Upper lobe of left lung (tissue), 6 donors: Measurements from ENCODE around the gene ALKBH4. TPM values are rescaled to one million over a fixed set of nuclear protein-coding genes. Genes with fewer than 3 reads are reported as not detected.

Experiments
- ATAC-seq, 2 donors: fragments of 200-7000 bp; cut with Tn5 transposase; one replicate each; pipeline ENCODE4 v1.9.1; 2022; ENCODE audit warnings: mild to moderate bottlenecking in 2 of 2, moderate library complexity in 2 of 2; ENCODE audit not compliant: low FRiP score in 2 of 2
- DNase-seq, 2 donors: peaks; one replicate each; pipeline ENCODE4 v3.0.0-alpha.2; 2019 to 2020
- H3K27ac ChIP-seq, 4 donors: fragments of 200-600 bp; sonication (generic); one replicate each; pipeline ENCODE4 v1.5.1; 2016 to 2019
- H3K27me3 ChIP-seq, 4 donors: fragments of 200-600 bp; sonication (generic); one replicate each; pipeline ENCODE4 v1.5.1; 2017 to 2019
- H3K36me3 ChIP-seq, 4 donors: fragments of 200-600 bp; sonication (generic); one replicate each; pipeline ENCODE4 v1.5.1; 2016 to 2019
- H3K4me1 ChIP-seq, 4 donors: fragments of 200-600 bp; sonication (generic); one replicate each; pipeline ENCODE4 v1.5.1; 2018 to 2019
- H3K4me3 ChIP-seq, 4 donors: fragments of 200-600 bp; sonication (generic); one replicate each; pipeline ENCODE4 v1.5.1; 2017 to 2019; ENCODE audit warnings: mild to moderate bottlenecking in 2 of 4, moderate library complexity in 1 of 4
- H3K9me3 ChIP-seq, 4 donors: fragments of 200-600 bp; sonication (generic); one replicate each; pipeline ENCODE4 v1.5.1; 2018 to 2019
- CTCF ChIP-seq, 6 experiments: fragments of 450-650 bp in 4 of 6; fragments of 200-600 bp in 2 of 6; sonication (generic) in 2 of 6; IDR thresholded peaks; one replicate each; pipeline ENCODE4 v1.5.1; 2016 to 2019; ENCODE audit warnings: antibody characterized with exemption in 6 of 6
- EP300 ChIP-seq, 4 donors: sonication (generic); formaldehyde crosslinking; IDR thresholded peaks; one replicate each; pipeline ENCODE4 v1.5.1; 2017; ENCODE audit warnings: antibody characterized with exemption in 4 of 4, control low read depth in 2 of 4
- POLR2A ChIP-seq, 4 donors: fragments of 450-650 bp; IDR thresholded peaks; one replicate each; pipeline ENCODE4 v1.5.1; 2016 to 2017; ENCODE audit warnings: antibody characterized with exemption in 4 of 4, mild to moderate bottlenecking in 2 of 4
- POLR2AphosphoS5 ChIP-seq, 2 donors: sonication (generic); formaldehyde crosslinking; IDR thresholded peaks; one replicate each; pipeline ENCODE4 v1.5.1; 2017; ENCODE audit warnings: antibody characterized with exemption in 2 of 2
- WGBS, 2 donors: methylation state at CpG; one replicate each; pipeline ENCODE4 v1.1.5; 2017 to 2018; 5-methylcytosine and 5-hydroxymethylcytosine counted together
- total RNA-seq, 6 donors: library from RNA; depleted of rRNA in 4 of 6; stranded (reverse); fragments of >200 nt in 4 of 6; gene quantifications; one replicate each; pipeline versions ENCODE4 v1.1.0 to v1.2.1, GENCODE V29; 2016 to 2021
- donor health status: DM: no; HTN: no; CAD: no; lungs with moderate emphysema.
- donor health status: DM: no; HTN: yes; CAD: no; lungs with severe emphysema.

The ALKBH4 gene
- total RNA-seq, 6 donors from 2014 or later, result 10.4 to 34.2 (median 18.2) TPM

- TF ChIP-seq POLR2A (IDR thresholded peaks at IDR 0.05) (no peak), POLR2AphosphoS5 (IDR thresholded peaks at IDR 0.05) (no peak), EP300 (IDR thresholded peaks at IDR 0.05) (no peak), CTCF (IDR thresholded peaks at IDR 0.05) (no peak)
- peak in 1 of 2 donors; percentile 51 for DNase-seq
Measured at GRCh38 chr7:102447311-102447710, 17.4 kb downstream of the ALKBH4 start.

GRCh38 chr7:102446387-102447156 is 18.1 kb downstream of the ALKBH4 start:
- H3K4me3 ChIP-seq, result no peak overlapping the region
- H3K4me1 ChIP-seq, result peaks cover 0 to 3% (median 0%) of the 10 kb centered on the region in 4 donors
- H3K27me3 ChIP-seq, result no peaks in the 10 kb centered on the region
- no peak for TF ChIP-seq POLR2AphosphoS5 (IDR thresholded peaks at IDR 0.05)
- WGBS, 2 donors, result 90 to 93% methylated on average over 22 to 41 of the region's 41 CpGs
- H3K36me3 ChIP-seq, result peaks cover 0 to 41% (median 33%) of the 10 kb centered on the region in 4 donors
- no peak for ATAC-seq
- H3K27ac ChIP-seq, result no peak overlapping the region
- no peak for DNase-seq
- no peaks in the 10 kb centered on the region for H3K9me3 ChIP-seq

More at GRCh38 chr7:102447311-102447710, 17.4 kb downstream of the ALKBH4 start:
- WGBS, 2 donors, result 88 to 96% methylated on average over 10 to 11 of the region's 14 CpGs
- peak in 1 of 2 donors; percentile 16 for ATAC-seq
- no peaks in the 10 kb centered on the region for H3K9me3 ChIP-seq
- no peak overlapping the region for H3K4me3 ChIP-seq
- H3K36me3 ChIP-seq, result peaks cover 0 to 33% (median 26%) of the 10 kb centered on the region in 4 donors
- H3K4me1 ChIP-seq, result peaks cover 0 to 5% (median 0%) of the 10 kb centered on the region in 4 donors
- no peak overlapping the region for H3K27ac ChIP-seq
- H3K27me3 ChIP-seq, result no peaks in the 10 kb centered on the region

- Histone ChIP-seq H3K36me3 (peaks cover 0 to 44% (median 36%) of the 10 kb centered on the region in 4 donors), H3K27me3 (no peaks in the 10 kb centered on the region), H3K4me1 (peaks cover 0 to 4% (median 2%) of the 10 kb centered on the region in 4 donors), H3K4me3 (no peak overlapping the region), H3K27ac (no peak overlapping the region), H3K9me3 (no peaks in the 10 kb centered on the region)
- TF ChIP-seq POLR2AphosphoS5 (IDR thresholded peaks at IDR 0.05) (no peak), EP300 (IDR thresholded peaks at IDR 0.05) (no peak)
- WGBS, 2 donors, result 42 to 47% methylated on average over 2 of the region's 2 CpGs
- no peak for ATAC-seq
- no peak for DNase-seq
Measured at GRCh38 chr7:102445674-102446071, 19.0 kb downstream of the ALKBH4 start.

GRCh38 chr7:102444961-102445673 is 19.5 kb downstream of the ALKBH4 start:
- DNase-seq, result no peak
- no peak overlapping the region for H3K4me3 ChIP-seq
- no peaks in the 10 kb centered on the region for H3K9me3 ChIP-seq
- peaks cover 0 to 45% (median 36%) of the 10 kb centered on the region in 4 donors for H3K36me3 ChIP-seq
- H3K27me3 ChIP-seq, result no peaks in the 10 kb centered on the region
- no peak overlapping the region for H3K27ac ChIP-seq
- no peak for ATAC-seq
- H3K4me1 ChIP-seq, result peaks cover 0 to 6% (median 3%) of the 10 kb centered on the region in 4 donors
- 92 to 94% methylated on average over 17 of the region's 17 CpGs for WGBS, 2 donors
- TF ChIP-seq EP300 (IDR thresholded peaks at IDR 0.05) (no peak), POLR2A (IDR thresholded peaks at IDR 0.05) (no peak), CTCF (IDR thresholded peaks at IDR 0.05) (no peak), POLR2AphosphoS5 (IDR thresholded peaks at IDR 0.05) (no peak)

- Histone ChIP-seq H3K27ac (peak overlapping the region; percentile 30 to 81 (median 55)), H3K9me3 (no peaks in the 10 kb centered on the region), H3K4me1 (peaks cover 0 to 6% (median 3%) of the 10 kb centered on the region in 4 donors), H3K27me3 (no peaks in the 10 kb centered on the region), H3K36me3 (peaks cover 0 to 41% (median 21%) of the 10 kb centered on the region in 4 donors), H3K4me3 (no peak overlapping the region)
- ATAC-seq, result peak; percentile 55 to 63
- WGBS, 2 donors, result 75 to 86% methylated on average over 17 of the region's 17 CpGs
- DNase-seq, result peak in 1 of 2 donors; percentile 44
- TF ChIP-seq POLR2AphosphoS5 (IDR thresholded peaks at IDR 0.05) (no peak), CTCF (IDR thresholded peaks at IDR 0.05) (no peak), EP300 (IDR thresholded peaks at IDR 0.05) (no peak), POLR2A (IDR thresholded peaks at IDR 0.05) (no peak)
Measured at GRCh38 chr7:102439963-102440795, 24.5 kb downstream of the ALKBH4 start.
